ENCODE results near the gene CFAP221. TPM values are rescaled to one million over a fixed set of nuclear protein-coding genes. Genes with fewer than 3 reads are reported as not detected.

CFAP221 gene
- total RNA-seq, 3 donors from 2014 or later (not counting 1 experiment from before 2014, with no cell fraction given), result not detected

DNA sequence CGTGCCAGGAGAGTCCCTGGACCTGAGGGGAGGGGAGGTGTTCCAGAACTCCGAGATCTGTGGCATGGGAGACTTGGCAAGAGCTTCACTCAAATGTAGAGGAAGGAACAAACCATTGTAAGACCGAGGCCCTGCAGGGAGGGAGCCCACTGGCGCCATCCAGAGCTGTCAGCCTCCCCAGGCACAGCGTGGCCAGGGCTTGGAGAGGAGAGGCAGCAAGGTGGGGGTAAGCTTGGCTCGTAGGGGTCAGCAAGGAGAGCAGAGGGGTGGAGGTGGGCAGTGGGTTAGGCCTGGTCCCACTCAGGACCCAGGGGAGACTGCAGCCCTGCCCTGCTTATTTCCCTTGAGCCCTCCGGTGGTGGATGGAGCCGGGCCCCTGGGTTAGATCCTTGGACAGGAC is 138.3 kb downstream of the CFAP221 start:
- H3K36me3 Mint-ChIP-seq, result no peaks in the 10 kb centered on the region
- no peak for ATAC-seq
- no peak for DNase-seq
- Histone ChIP-seq H3K4me3 (ENCODE audit: low read length) (no peak overlapping the region), H3K4me1 (ENCODE audit: control insufficient read depth, insufficient read depth, low read length) (peaks cover 12% of the 10 kb centered on the region), H3K27ac (ENCODE audit: low read length) (no peak overlapping the region), H3K36me3 (ENCODE audit: control insufficient read depth, insufficient read depth, low read length) (peaks cover 9% of the 10 kb centered on the region), H3K9me3 (ENCODE audit: control insufficient read depth, insufficient read depth, low read length) (no peaks in the 10 kb centered on the region), H3K27me3 (ENCODE audit: control insufficient read depth, insufficient read depth, low read length) (no peaks in the 10 kb centered on the region)
- TF ChIP-seq, protein P1, sequence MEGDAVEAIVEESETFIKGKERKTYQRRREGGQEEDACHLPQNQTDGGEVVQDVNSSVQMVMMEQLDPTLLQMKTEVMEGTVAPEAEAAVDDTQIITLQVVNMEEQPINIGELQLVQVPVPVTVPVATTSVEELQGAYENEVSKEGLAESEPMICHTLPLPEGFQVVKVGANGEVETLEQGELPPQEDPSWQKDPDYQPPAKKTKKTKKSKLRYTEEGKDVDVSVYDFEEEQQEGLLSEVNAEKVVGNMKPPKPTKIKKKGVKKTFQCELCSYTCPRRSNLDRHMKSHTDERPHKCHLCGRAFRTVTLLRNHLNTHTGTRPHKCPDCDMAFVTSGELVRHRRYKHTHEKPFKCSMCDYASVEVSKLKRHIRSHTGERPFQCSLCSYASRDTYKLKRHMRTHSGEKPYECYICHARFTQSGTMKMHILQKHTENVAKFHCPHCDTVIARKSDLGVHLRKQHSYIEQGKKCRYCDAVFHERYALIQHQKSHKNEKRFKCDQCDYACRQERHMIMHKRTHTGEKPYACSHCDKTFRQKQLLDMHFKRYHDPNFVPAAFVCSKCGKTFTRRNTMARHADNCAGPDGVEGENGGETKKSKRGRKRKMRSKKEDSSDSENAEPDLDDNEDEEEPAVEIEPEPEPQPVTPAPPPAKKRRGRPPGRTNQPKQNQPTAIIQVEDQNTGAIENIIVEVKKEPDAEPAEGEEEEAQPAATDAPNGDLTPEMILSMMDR (IDR thresholded peaks at IDR 0.05), result no peak
- peaks cover 20 to 31% of the 10 kb centered on the region in 2 donors for H3K4me1 Mint-ChIP-seq
- H3K4me3 Mint-ChIP-seq, result no peak overlapping the region
- H3K27ac Mint-ChIP-seq, result no peak overlapping the region
- H3K9me3 Mint-ChIP-seq, result no peaks in the 10 kb centered on the region
- 93% methylated on average over 8 of the region's 8 CpGs for WGBS (ENCODE audit: insufficient coverage)
- no peaks in the 10 kb centered on the region for H3K27me3 Mint-ChIP-seq (ENCODE audit: low read depth in 2 of 2)
- intact Hi-C loops (cut with micrococcal nuclease), result no loop called here

GRCh38 chr2:119683074-119683712 is 138.9 kb downstream of the CFAP221 start:
- WGBS (ENCODE audit: insufficient coverage), result 96% methylated on average over 7 of the region's 7 CpGs
- intact Hi-C loops (cut with micrococcal nuclease), result no loop called here
- H3K36me3 Mint-ChIP-seq, result no peaks in the 10 kb centered on the region
- no peaks in the 10 kb centered on the region for H3K9me3 Mint-ChIP-seq
- no peak overlapping the region for H3K27ac ChIP-seq (ENCODE audit: low read length)
- ATAC-seq (no peak), DNase-seq (no peak)
- peaks cover 11% of the 10 kb centered on the region for H3K4me1 ChIP-seq (ENCODE audit: control insufficient read depth, insufficient read depth, low read length)
- H3K4me3 ChIP-seq (ENCODE audit: low read length), result no peak overlapping the region
- peaks cover 15 to 27% of the 10 kb centered on the region in 2 donors for H3K4me1 Mint-ChIP-seq
- no peaks in the 10 kb centered on the region for H3K27me3 ChIP-seq (ENCODE audit: control insufficient read depth, insufficient read depth, low read length)
- TF ChIP-seq, protein P1 (IDR thresholded peaks at IDR 0.05), result no peak
- no peak overlapping the region for H3K27ac Mint-ChIP-seq
- no peaks in the 10 kb centered on the region for H3K9me3 ChIP-seq (ENCODE audit: control insufficient read depth, insufficient read depth, low read length)
- no peaks in the 10 kb centered on the region for H3K27me3 Mint-ChIP-seq (ENCODE audit: low read depth in 2 of 2)
- peaks cover 10% of the 10 kb centered on the region for H3K36me3 ChIP-seq (ENCODE audit: control insufficient read depth, insufficient read depth, low read length)
- no peak overlapping the region for H3K4me3 Mint-ChIP-seq

GRCh38 chr2:119683713-119684443 is 139.6 kb downstream of the CFAP221 start:
- Mint-ChIP-seq H3K4me3 (no peak overlapping the region), H3K27ac (no peak overlapping the region), H3K9me3 (no peaks in the 10 kb centered on the region), H3K27me3 (ENCODE audit: low read depth in 2 of 2) (no peaks in the 10 kb centered on the region), H3K36me3 (no peaks in the 10 kb centered on the region), H3K4me1 (peaks cover 13 to 24% of the 10 kb centered on the region in 2 donors)
- no peak for ATAC-seq
- Histone ChIP-seq H3K27ac (ENCODE audit: low read length) (no peak overlapping the region), H3K4me1 (ENCODE audit: control insufficient read depth, insufficient read depth, low read length) (peaks cover 6% of the 10 kb centered on the region), H3K4me3 (ENCODE audit: low read length) (no peak overlapping the region), H3K27me3 (ENCODE audit: control insufficient read depth, insufficient read depth, low read length) (no peaks in the 10 kb centered on the region), H3K36me3 (ENCODE audit: control insufficient read depth, insufficient read depth, low read length) (peaks cover 12% of the 10 kb centered on the region), H3K9me3 (ENCODE audit: control insufficient read depth, insufficient read depth, low read length) (no peaks in the 10 kb centered on the region)
- no peak for DNase-seq
- 87% methylated on average over 22 of the region's 22 CpGs for WGBS (ENCODE audit: insufficient coverage)
- TF ChIP-seq, protein P1 (IDR thresholded peaks at IDR 0.05), result no peak
- intact Hi-C loops (cut with micrococcal nuclease), result no loop called here

Data from natural killer cell (primary cell).